HCT116 (cell line): Measurements from ENCODE around the gene MEGF6. TPM values are rescaled to one million over a fixed set of nuclear protein-coding genes. Genes with fewer than 3 reads are reported as not detected.

Source experiments
- ATAC-seq: fragments of 200-7000 bp; cut with Tn5 transposase; 2 replicates; pipeline ENCODE4 v1.9.1; 2020; ENCODE audit warnings: mild to moderate bottlenecking, moderate library complexity
- BruUV-seq: library from RNA; stranded (reverse); fragments of 400-500 nt; replicated peaks from 2 replicates; lab custom pipeline; 2021; lab: Mats Ljungman, UMichigan
- CTCF ChIA-PET: fragments of 300-600 bp; sonication (Branson Sonifier 250); formaldehyde crosslinking; loops from one replicate; lab custom pipeline; 2021; ENCODE audit warnings: antibody characterized with exemption; lab: Charles Lee
- POLR2A ChIA-PET: fragments of 300-600, 350-600 bp; sonication (Branson Sonifier 250); formaldehyde crosslinking; loops from one replicate; lab custom pipeline; 2021; ENCODE audit warnings: antibody characterized with exemption; lab: Charles Lee
- RAD21 ChIA-PET, 2 experiments: fragments of 300-600 bp; sonication (Branson Sonifier 250); formaldehyde crosslinking; loops; one replicate each; lab custom pipeline; 2023; ENCODE audit warnings: low total read pairs in 2 of 2; ENCODE audit not compliant: uncharacterized antibody in 2 of 2, unreplicated experiment in 2 of 2, low non-redundant PET in 1 of 2; lab: Charles Lee
- DNase-seq: peaks from one replicate; pipeline ENCODE4 v3.0.0-alpha.2; 2010; ENCODE audit warnings: low read depth, low spot score
- H2AFZ ChIP-seq: fragments of 200-600 bp; shearing (Covaris generic), sonication (generic); 2 replicates; pipeline ENCODE4 v1.6.1; 2017; ENCODE audit warnings: low read depth, mixed run types, mixed read lengths, antibody characterized with exemption, low read length; ENCODE audit not compliant: poor library complexity, severe bottlenecking
- H3K27ac ChIP-seq: 2 replicates; pipeline ENCODE4 v1.5.1; 2012; ENCODE audit warnings: low read depth, low read length
- H3K27me3 ChIP-seq: fragments of 200-600 bp; sonication (generic); 2 replicates; pipeline ENCODE4 v1.6.1; 2016; ENCODE audit warnings: mixed run types, low read length, mixed read lengths; ENCODE audit not compliant: insufficient read depth
- H3K36me3 ChIP-seq, 2 experiments: fragments of 200-500 bp in 1 of 2; fragments of 200-600 bp in 1 of 2; sonication (Bioruptor generic) in 1 of 2; sonication (generic) in 1 of 2; 2 replicates each; pipeline versions ENCODE4 v1.5.1 to v1.6.1; 2014 to 2016; ENCODE audit warnings: low read length in 2 of 2, inconsistent platforms in 1 of 2, mixed read lengths in 1 of 2, mixed run types in 1 of 2; ENCODE audit not compliant: insufficient read depth in 2 of 2, control insufficient read depth in 1 of 2
- H3K4me1 ChIP-seq, 2 experiments: fragments of 200-600 bp in 1 of 2; sonication (generic) in 1 of 2; 2 replicates each; pipeline versions ENCODE4 v1.5.1 to v1.6.1; 2012 to 2017; ENCODE audit warnings: low read length in 2 of 2, inconsistent platforms in 1 of 2, mild to moderate bottlenecking in 1 of 2, mixed read lengths in 1 of 2, mixed run types in 1 of 2, moderate library complexity in 1 of 2; ENCODE audit not compliant: insufficient read depth in 2 of 2, control insufficient read depth in 1 of 2
- H3K4me2 ChIP-seq: fragments of 200-600 bp; sonication (generic); 2 replicates; pipeline ENCODE4 v1.6.1; 2017; ENCODE audit warnings: mixed run types, low read length, mixed read lengths
- H3K4me3 ChIP-seq, 2 experiments: fragments of 200-600 bp in 1 of 2; sonication (generic) in 1 of 2; replicated peaks in 1 of 2; 2 replicates each; pipeline ENCODE4 v1.5.1; 2011 to 2016; ENCODE audit warnings: low read length in 2 of 2, control low read depth in 1 of 2, low read depth in 1 of 2, mild to moderate bottlenecking in 1 of 2, mixed read lengths in 1 of 2, mixed run types in 1 of 2
- H3K79me2 ChIP-seq: fragments of 200-600 bp; sonication (generic); 2 replicates; pipeline ENCODE4 v1.6.1; 2017; ENCODE audit warnings: mild to moderate bottlenecking, mixed run types, low read length, moderate library complexity, mixed read lengths; ENCODE audit not compliant: insufficient read depth
- H3K9ac ChIP-seq: fragments of 200-600 bp; sonication (generic); 2 replicates; pipeline ENCODE4 v1.6.1; 2016; ENCODE audit warnings: low read length, mixed read lengths
- H3K9me2 ChIP-seq: fragments of 200-600 bp; sonication (generic), shearing (Covaris generic); 2 replicates; pipeline ENCODE4 v1.6.1; 2017; ENCODE audit warnings: mixed run types, mild to moderate bottlenecking, moderate library complexity; ENCODE audit not compliant: insufficient read depth
- H3K9me3 ChIP-seq, 2 experiments: fragments of 200-500 bp in 1 of 2; fragments of 200-600 bp in 1 of 2; sonication (Bioruptor generic) in 1 of 2; sonication (generic) in 1 of 2; 2 replicates each; pipeline ENCODE4 v1.6.1; 2014 to 2017; ENCODE audit warnings: low read length in 2 of 2, mixed read lengths in 2 of 2, inconsistent platforms in 1 of 2, low read depth in 1 of 2, mild to moderate bottlenecking in 1 of 2, mixed run types in 1 of 2, moderate library complexity in 1 of 2; ENCODE audit not compliant: control insufficient read depth in 1 of 2, insufficient read depth in 1 of 2
- H4K20me1 ChIP-seq: fragments of 200-600 bp; sonication (generic), shearing (Covaris generic); 2 replicates; pipeline ENCODE4 v1.6.1; 2017; ENCODE audit warnings: mixed run types, mild to moderate bottlenecking, moderate library complexity; ENCODE audit not compliant: insufficient read depth
- CEBPB ChIP-seq: IDR thresholded peaks from 2 replicates; pipeline ENCODE4 v1.6.1; 2012; ENCODE audit warnings: low read depth
- CTCF ChIP-seq, 3 experiments: fragments of 200-600 bp in 1 of 3; sonication (generic) in 1 of 3; IDR thresholded peaks in 2 of 3; conservative IDR thresholded peaks in 1 of 3; 2 replicates each; pipeline ENCODE4 v1.5.1; 2012 to 2017; ENCODE audit warnings: low read depth in 2 of 3, low read length in 2 of 3, antibody characterized with exemption in 1 of 3, borderline replicate concordance in 1 of 3, control low read depth in 1 of 3, mild to moderate bottlenecking in 1 of 3, mixed read lengths in 1 of 3, mixed run types in 1 of 3, moderate library complexity in 1 of 3; ENCODE audit not compliant: insufficient read depth in 1 of 3
- EGR1 ChIP-seq: IDR thresholded peaks from 2 replicates; pipeline ENCODE4 v1.6.1; 2012; ENCODE audit warnings: low read depth
- EZH2phosphoT487 ChIP-seq: fragments of 200-600 bp; IDR thresholded peaks from 2 replicates; pipeline ENCODE4 v1.6.1; 2018; ENCODE audit warnings: antibody characterized with exemption, borderline replicate concordance
- MAX ChIP-seq: IDR thresholded peaks from 2 replicates; pipeline ENCODE4 v1.6.1; 2012
- POLR2A ChIP-seq: IDR thresholded peaks from 2 replicates; pipeline ENCODE4 v1.7.0; 2011; ENCODE audit warnings: borderline replicate concordance; ENCODE audit not compliant: insufficient read depth, insufficient read length; ENCODE audit errors: extremely low read depth
- POLR2AphosphoS5 ChIP-seq: IDR thresholded peaks from 2 replicates; pipeline ENCODE4 v1.6.1; 2011; ENCODE audit warnings: mild to moderate bottlenecking, low read depth, low read length, moderate library complexity
- RAD21 ChIP-seq: IDR thresholded peaks from 2 replicates; pipeline ENCODE4 v1.6.1; 2012; ENCODE audit warnings: low read depth, mild to moderate bottlenecking
- SIN3A ChIP-seq: IDR thresholded peaks from 2 replicates; pipeline ENCODE4 v1.6.1; 2012; ENCODE audit warnings: low read depth
- SP1 ChIP-seq: IDR thresholded peaks from 2 replicates; pipeline ENCODE4 v1.6.1; 2012; ENCODE audit warnings: low read depth
- SRF ChIP-seq: IDR thresholded peaks from 2 replicates; pipeline ENCODE4 v1.6.1; 2012; ENCODE audit warnings: low read depth
- TCF7L2 ChIP-seq: IDR thresholded peaks from 2 replicates; pipeline ENCODE4 v1.7.0; 2011; ENCODE audit warnings: borderline replicate concordance, inconsistent platforms; ENCODE audit not compliant: insufficient read depth, insufficient read length; ENCODE audit errors: extremely low read depth
- YY1 ChIP-seq: IDR thresholded peaks from 2 replicates; pipeline ENCODE4 v1.6.1; 2011; ENCODE audit warnings: low read length, low read depth, moderate library complexity, mild to moderate bottlenecking; ENCODE audit not compliant: insufficient replicate concordance; ENCODE audit errors: extremely low read depth
- ZBTB33 ChIP-seq: IDR thresholded peaks from 2 replicates; pipeline ENCODE4 v1.6.1; 2011; ENCODE audit warnings: mild to moderate bottlenecking, low read length, moderate library complexity; ENCODE audit not compliant: insufficient replicate concordance; ENCODE audit errors: extremely low read depth
- ZFX ChIP-seq: fragments of 450-650 bp; IDR thresholded peaks from 2 replicates; pipeline ENCODE4 v1.6.1; 2017
- intact Hi-C: fragments of 100-400 bp; cut with micrococcal nuclease; formaldehyde crosslinking; loops from 2 replicates; pipeline ENCODE4 v1.10.0; 2022
- total RNA-seq: library from RNA; stranded (reverse); gene quantifications from one replicate; pipeline ENCODE4 v1.2.1, GENCODE V29; 2021; ENCODE audit not compliant: unreplicated experiment
- TF ChIP-seq, protein P1 (sequence below): IDR thresholded peaks from 2 replicates; pipeline ENCODE4 v1.6.1; 2012; ENCODE audit warnings: low read depth

MEGF6 gene
- total RNA-seq, 1 experiment from 2014 or later: 47.6 TPM

DNA sequence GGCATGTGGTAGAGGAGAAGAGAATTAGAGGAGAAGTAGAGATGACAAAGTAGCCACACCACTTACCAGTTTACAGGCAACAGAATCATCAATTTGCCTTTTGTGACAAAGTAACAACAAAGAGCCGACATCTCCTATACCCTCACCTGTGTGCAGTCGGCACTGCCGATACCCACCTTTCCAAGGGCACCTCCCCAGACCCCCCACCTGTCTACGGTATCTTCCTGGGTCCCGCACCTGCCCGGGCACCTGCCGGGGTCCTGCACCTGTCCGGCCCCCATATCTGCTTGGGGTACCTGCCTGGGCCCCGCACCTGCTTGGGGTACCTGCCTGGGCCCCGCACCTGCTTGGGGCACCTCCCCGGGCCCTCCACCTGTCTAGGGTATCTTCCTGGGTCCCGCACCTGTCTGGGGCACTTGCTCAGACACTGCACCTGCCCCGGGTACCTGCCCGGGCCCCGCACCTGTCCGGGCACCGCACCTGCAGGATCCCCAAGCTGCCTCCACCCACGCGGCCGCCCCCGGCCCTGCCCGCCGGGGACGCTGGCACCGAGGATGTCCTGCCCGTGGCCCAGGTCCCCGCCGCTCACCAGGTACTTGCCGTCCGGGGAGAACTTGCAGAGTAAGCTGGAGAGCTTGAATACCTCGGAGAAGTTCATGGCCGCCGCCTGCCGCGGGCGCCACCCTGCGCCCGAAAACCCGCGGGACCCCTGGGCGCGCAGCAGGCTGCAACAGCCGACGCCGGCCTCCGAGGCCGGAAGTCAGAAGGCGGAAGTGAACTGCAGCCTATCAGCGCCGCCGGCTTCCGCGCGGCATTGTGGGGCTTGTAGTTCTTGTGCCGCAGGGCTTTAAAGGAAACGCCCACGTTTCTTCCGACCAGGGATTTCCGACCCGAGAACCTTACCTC is 38.3 kb upstream of the MEGF6 start, which contains the start of gene WRAP73:
Gene WRAP73, minus strand, starts transcription at position 762 of the 906 bp plus-strand sequence. Its CDS starts 104 bp downstream, at position 658.
- no peaks in the 10 kb centered on the region for H3K9me2 ChIP-seq
- peak within 1 kb of the TSS; percentile 94 for H3K4me2 ChIP-seq
- TF ChIP-seq CEBPB (no peak), ZBTB33 (peak; percentile 59), EGR1 (peak; percentile 96), POLR2A (peak; percentile 71), MAX (peak; percentile 77), SRF (no peak), SP1 (peak; percentile 74), POLR2AphosphoS5 (peak; percentile 92), TCF7L2 (peak; percentile 52), SIN3A (peak; percentile 47; the same call in 1 of the 2 replicates), YY1 (peak; percentile 71), CTCF (IDR thresholded peaks at IDR 0.05 in 2 of 3, conservative IDR thresholded peaks at IDR 0.05 in 1 of 3; ENCODE audit: borderline replicate concordance in 1 of 3, insufficient read depth in 1 of 3, low read depth in 2 of 3, low read length in 2 of 3) (peak in 1 of 3 experiments; percentile 26; a peak in 2 of 6 replicates), EZH2phosphoT487 (no peak), RAD21 (no peak), ZFX (peak; percentile 54; the same call in 1 of the 2 replicates)
- TF ChIP-seq, protein P1, sequence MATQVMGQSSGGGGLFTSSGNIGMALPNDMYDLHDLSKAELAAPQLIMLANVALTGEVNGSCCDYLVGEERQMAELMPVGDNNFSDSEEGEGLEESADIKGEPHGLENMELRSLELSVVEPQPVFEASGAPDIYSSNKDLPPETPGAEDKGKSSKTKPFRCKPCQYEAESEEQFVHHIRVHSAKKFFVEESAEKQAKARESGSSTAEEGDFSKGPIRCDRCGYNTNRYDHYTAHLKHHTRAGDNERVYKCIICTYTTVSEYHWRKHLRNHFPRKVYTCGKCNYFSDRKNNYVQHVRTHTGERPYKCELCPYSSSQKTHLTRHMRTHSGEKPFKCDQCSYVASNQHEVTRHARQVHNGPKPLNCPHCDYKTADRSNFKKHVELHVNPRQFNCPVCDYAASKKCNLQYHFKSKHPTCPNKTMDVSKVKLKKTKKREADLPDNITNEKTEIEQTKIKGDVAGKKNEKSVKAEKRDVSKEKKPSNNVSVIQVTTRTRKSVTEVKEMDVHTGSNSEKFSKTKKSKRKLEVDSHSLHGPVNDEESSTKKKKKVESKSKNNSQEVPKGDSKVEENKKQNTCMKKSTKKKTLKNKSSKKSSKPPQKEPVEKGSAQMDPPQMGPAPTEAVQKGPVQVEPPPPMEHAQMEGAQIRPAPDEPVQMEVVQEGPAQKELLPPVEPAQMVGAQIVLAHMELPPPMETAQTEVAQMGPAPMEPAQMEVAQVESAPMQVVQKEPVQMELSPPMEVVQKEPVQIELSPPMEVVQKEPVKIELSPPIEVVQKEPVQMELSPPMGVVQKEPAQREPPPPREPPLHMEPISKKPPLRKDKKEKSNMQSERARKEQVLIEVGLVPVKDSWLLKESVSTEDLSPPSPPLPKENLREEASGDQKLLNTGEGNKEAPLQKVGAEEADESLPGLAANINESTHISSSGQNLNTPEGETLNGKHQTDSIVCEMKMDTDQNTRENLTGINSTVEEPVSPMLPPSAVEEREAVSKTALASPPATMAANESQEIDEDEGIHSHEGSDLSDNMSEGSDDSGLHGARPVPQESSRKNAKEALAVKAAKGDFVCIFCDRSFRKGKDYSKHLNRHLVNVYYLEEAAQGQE: no peak
- H3K9me3 ChIP-seq: no peaks in the 10 kb centered on the region
- no TSS peak for BruUV-seq
- CTCF ChIA-PET: no interaction called here
- peaks cover 17 to 29% of the 10 kb centered on the region in 2 experiments for H3K4me1 ChIP-seq
- ATAC-seq (peak; percentile 73), DNase-seq (peak; percentile 82)
- peak within 1 kb of the TSS; percentile 98 for H2AFZ ChIP-seq
- peak within 1 kb of the TSS; percentile 86 to 98 for H3K4me3 ChIP-seq
- POLR2A ChIA-PET: no interaction called here
- H3K27me3 ChIP-seq: no peaks in the 10 kb centered on the region
- intact Hi-C loops: loop anchor here (1.0 kb wide), 1 partner anchor 75 kb away; no protein-coding TSS in a partner anchor
- no peaks in the 10 kb centered on the region for H4K20me1 ChIP-seq
- peak within 1 kb of the TSS; percentile 85 for H3K9ac ChIP-seq
- H3K79me2 ChIP-seq: peaks cover 39% of the 10 kb centered on the region
- peak within 1 kb of the TSS; percentile 72 for H3K27ac ChIP-seq
- H3K36me3 ChIP-seq: peaks cover 12 to 19% of the 10 kb centered on the region in 2 experiments; a peak in 3 of 4 replicates
- RAD21 ChIA-PET: no interaction called here
